ENCODE measurements around the gene KCNK15. TPM values are rescaled to one million over a fixed set of nuclear protein-coding genes. Genes with fewer than 3 reads are reported as not detected.
A peak's percentile ranks its signal among the peaks of the same experiment; 100 is the strongest.

The KCNK15 gene
- total and polyA plus RNA-seq, 10 of the 15 experiments (the other 5 are each of a cell fraction or from before 2014, with no cell fraction given) = not detected

DNA sequence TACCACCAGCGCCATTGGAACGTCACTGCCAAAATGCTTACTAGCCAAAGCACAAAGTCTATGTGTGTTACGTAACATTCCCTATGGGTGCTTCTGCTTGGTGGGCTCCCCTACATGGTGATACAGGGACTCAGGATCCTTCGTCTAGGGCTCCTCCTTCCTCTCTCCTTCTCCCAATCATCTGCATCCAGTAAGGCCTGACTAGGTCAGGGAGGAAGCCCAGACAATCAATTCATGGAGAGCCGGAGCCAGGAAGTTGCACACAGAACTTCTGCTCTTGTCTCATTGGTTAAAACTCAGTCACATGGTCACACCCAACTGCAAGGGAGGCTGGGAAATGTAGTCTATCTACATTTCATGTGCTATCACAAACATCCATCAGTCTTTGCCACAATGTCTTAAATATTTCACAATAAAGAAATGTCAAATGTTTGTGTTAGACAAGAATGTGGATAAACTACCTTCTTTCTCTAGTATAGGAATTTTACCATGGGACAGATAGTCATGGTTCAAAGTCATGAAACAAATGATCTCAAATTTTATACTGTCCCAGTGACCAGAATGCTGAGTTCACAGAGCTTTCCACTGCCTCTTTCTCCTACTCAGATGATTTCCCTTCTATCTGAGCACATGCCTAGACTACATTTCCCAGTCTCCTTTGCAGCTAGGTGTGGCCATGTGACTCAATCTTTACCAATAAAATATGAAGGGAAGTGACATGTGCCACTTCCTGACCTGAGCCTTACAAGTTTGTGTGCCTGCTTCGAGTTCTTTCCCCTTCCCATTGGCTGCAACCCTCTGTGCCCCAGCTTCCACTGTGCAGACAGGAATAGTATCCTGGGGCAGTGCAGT, 9.3 kb upstream of the KCNK15 start:
- H3K9ac ChIP-seq (ENCODE audit: control insufficient read depth, insufficient read depth, low read length) = no peak overlapping the region
- intact Hi-C loops (cut with micrococcal nuclease; ENCODE audit: unreplicated experiment) = no loop called here
- POLR2A ChIA-PET = no interaction called here
- DNase-seq (ENCODE audit: low read depth, low spot score) = no peak
- H3K27ac ChIP-seq (ENCODE audit: control insufficient read depth, insufficient read depth) = no peak overlapping the region
- H3K4me3 ChIP-seq = no peak overlapping the region
- SMC1A ChIA-PET (ENCODE audit: uncharacterized antibody, unreplicated experiment) = interaction anchor here (1.2 kb wide), 1 partner anchor 52 kb away, joined by 3 read pairs; no protein-coding TSS in a partner anchor
- BruUV-seq (replicated peaks) = no TSS peak
- TF ChIP-seq YY1 (IDR thresholded peaks at IDR 0.05; ENCODE audit: low read depth, low read length) = 0 out of 2 replicates have a peak, but pooled peaks have one; percentile 19
- TF ChIP-seq NFYB (IDR thresholded peaks at IDR 0.05; ENCODE audit: insufficient read depth, low read depth, low read length) = peak; percentile 52
- peak; percentile 68 for TF ChIP-seq USF1 (IDR thresholded peaks at IDR 0.05; ENCODE audit: borderline replicate concordance, extremely low read length, insufficient read depth, low read depth, low read length)
- peak; percentile 67; the same call in 1 of the 2 replicates for TF ChIP-seq RAD51 (IDR thresholded peaks at IDR 0.05)
- TF ChIP-seq, protein P1, sequence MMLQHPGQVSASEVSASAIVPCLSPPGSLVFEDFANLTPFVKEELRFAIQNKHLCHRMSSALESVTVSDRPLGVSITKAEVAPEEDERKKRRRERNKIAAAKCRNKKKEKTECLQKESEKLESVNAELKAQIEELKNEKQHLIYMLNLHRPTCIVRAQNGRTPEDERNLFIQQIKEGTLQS (IDR thresholded peaks at IDR 0.05; ENCODE audit: borderline replicate concordance, extremely low read depth, low read depth, low read length) = peak; percentile 69; the same call in 1 of the 2 replicates
- TF ChIP-seq EED (IDR thresholded peaks at IDR 0.05; ENCODE audit: low read depth) = no peak
- TF ChIP-seq GABPA (IDR thresholded peaks at IDR 0.05; ENCODE audit: low read depth) = peak; percentile 59; the same call in 1 of the 2 replicates
- peak; percentile 77 for TF ChIP-seq HCFC1 (IDR thresholded peaks at IDR 0.05; ENCODE audit: low read length)
- TF ChIP-seq SIX5 (IDR thresholded peaks at IDR 0.05; ENCODE audit: low read depth, low read length, severe bottlenecking) = peak; percentile 78
- TF ChIP-seq GATAD2B (conservative IDR thresholded peaks at IDR 0.05; ENCODE audit: low read depth) = no peak
- TF ChIP-seq USF2 (IDR thresholded peaks at IDR 0.05; ENCODE audit: borderline replicate concordance, low read depth, low read length) = peak; percentile 44
- 50% methylated on average over 6 of the region's 6 CpGs for WGBS (ENCODE audit: insufficient coverage, insufficient replicate concordance, low lambda C conversion rate, missing lambda C conversion rate)
- peak; percentile 80 for ATAC-seq
- H4K20me1 ChIP-seq (ENCODE audit: control insufficient read depth, insufficient read depth) = no peaks in the 10 kb centered on the region
- H3K4me1 ChIP-seq (ENCODE audit: control insufficient read depth, insufficient read depth, low read length) = peaks cover 7% of the 10 kb centered on the region
- H3K27me3 ChIP-seq (replicated peaks in 1 of 2; ENCODE audit: control insufficient read depth in 2 of 2, insufficient read depth in 2 of 2, low read length in 1 of 2) = no peaks in the 10 kb centered on the region
- H3K9me3 ChIP-seq (replicated peaks; ENCODE audit: control insufficient read depth, insufficient read depth, low read length) = peaks cover 6% of the 10 kb centered on the region; the same call in 2 of the 3 replicates
- H2AFZ ChIP-seq (ENCODE audit: control insufficient read depth, low read depth, low read length) = peak overlapping the region; percentile 72
- CTCF ChIA-PET = interaction anchor here (1.1 to 3.0 kb wide), 2 partner anchors 51 to 87 kb away, joined by 3 to 10 read pairs; no protein-coding TSS in a partner anchor
- H3K79me2 ChIP-seq (ENCODE audit: control insufficient read depth, insufficient read depth, low read length) = no peaks in the 10 kb centered on the region
- in situ Hi-C loops (cut with MboI) = no loop called here
- RAD21 ChIA-PET (ENCODE audit: unreplicated experiment) = no interaction called here
- H3K36me3 ChIP-seq (ENCODE audit: control insufficient read depth in 2 of 2, insufficient read depth in 2 of 2, low read length in 1 of 2) = no peaks in the 10 kb centered on the region
- H3K4me2 ChIP-seq (ENCODE audit: control insufficient read depth, insufficient read depth) = 0 out of 2 replicates have a peak overlapping the region, but pooled peaks have one; percentile 44
- peak; percentile 61 for FAIRE-seq
